SK-N-SH treated with all-trans-retinoic acid at 6 μM for 48 hours (cell line): ENCODE measurements around the gene NLRP9.

ENCODE experiments used
- ARNTL ChIP-seq: fragments of 450-650 bp; formaldehyde crosslinking; IDR thresholded peaks from 2 replicates; pipeline ENCODE4 v1.5.0; 2020; ENCODE audit warnings: low read depth, mild to moderate bottlenecking, moderate library complexity, borderline replicate concordance
- CREB5 ChIP-seq: fragments of 250-450 bp; sonication (Bioruptor Pico); IDR thresholded peaks from 2 replicates; pipeline ENCODE4 v1.5.1; 2020; ENCODE audit warnings: low read depth, mild to moderate bottlenecking, moderate library complexity
- CSDC2 ChIP-seq: fragments of 250-450 bp; sonication (Bioruptor Pico); IDR thresholded peaks from 2 replicates; pipeline ENCODE4 v1.5.0; 2020; ENCODE audit warnings: mild to moderate bottlenecking, moderate library complexity
- CSRNP3 ChIP-seq: fragments of 250-450 bp; sonication (Bioruptor Pico); IDR thresholded peaks from 2 replicates; pipeline ENCODE4 v1.5.1; 2021; ENCODE audit warnings: mild to moderate bottlenecking, moderate library complexity
- ISL1 ChIP-seq: fragments of 250-450 bp; sonication (Bioruptor Pico); IDR thresholded peaks from 2 replicates; pipeline ENCODE4 v2.1.2; 2022; ENCODE audit warnings: mild to moderate bottlenecking, moderate library complexity
- PATZ1 ChIP-seq: fragments of 250-450 bp; sonication (Bioruptor Pico); IDR thresholded peaks from 2 replicates; pipeline ENCODE4 v1.8.0; 2020; ENCODE audit warnings: mild to moderate bottlenecking, moderate library complexity, borderline replicate concordance
- PPARA ChIP-seq: fragments of 250-450 bp; sonication (Bioruptor Pico); IDR thresholded peaks from 2 replicates; pipeline ENCODE4 v1.5.0; 2020; ENCODE audit warnings: mild to moderate bottlenecking, borderline replicate concordance
- RARB ChIP-seq: fragments of 250-450 bp; sonication (Bioruptor Pico); IDR thresholded peaks from 2 replicates; pipeline ENCODE4 v1.8.0; 2021; ENCODE audit warnings: mild to moderate bottlenecking, moderate library complexity
- SNAI2 ChIP-seq: fragments of 250-450 bp; sonication (Bioruptor Pico); IDR thresholded peaks from 2 replicates; pipeline ENCODE4 v1.5.0; 2020; ENCODE audit warnings: mild to moderate bottlenecking, moderate library complexity
- ZFP3 ChIP-seq: fragments of 250-450 bp; sonication (Bioruptor Pico); IDR thresholded peaks from 2 replicates; pipeline ENCODE4 v1.5.0; 2020; ENCODE audit warnings: mild to moderate bottlenecking, moderate library complexity
- ZNF565 ChIP-seq: fragments of 450-650 bp; formaldehyde crosslinking; conservative IDR thresholded peaks from 2 replicates; pipeline ENCODE4 v1.5.0; 2020; ENCODE audit warnings: low read depth, mild to moderate bottlenecking, moderate library complexity

- TF ChIP-seq CSRNP3 (no peak), PATZ1 (CRISPR knock-in tag) (no peak), RARB (CRISPR knock-in tag) (no peak), ISL1 (CRISPR knock-in tag) (no peak), PPARA (CRISPR knock-in tag) (no peak), SNAI2 (CRISPR knock-in tag) (no peak), ZNF565 (CRISPR knock-in tag) (no peak), CREB5 (CRISPR knock-in tag) (no peak), CSDC2 (CRISPR knock-in tag) (no peak), ARNTL (CRISPR knock-in tag) (no peak), ZFP3 (CRISPR knock-in tag) (no peak)
Measured at GRCh38 chr19:55678121-55678671, 60.0 kb downstream of the NLRP9 start.
